ENCODE measurements around the gene NIBAN1. TPM values are rescaled to one million over a fixed set of nuclear protein-coding genes. Genes with fewer than 3 reads are reported as not detected.

NIBAN1 gene
- total RNA-seq, 2 experiments from 2014 or later: 36.9 to 37.3 TPM

- POLR2A ChIA-PET: interaction anchor here (0.6 kb wide), 1 partner anchor 47 kb away, joined by 3 read pairs; no protein-coding TSS in a partner anchor
- CTCF ChIA-PET: interaction anchor here (1.1 kb wide), 1 partner anchor 38 kb away, joined by 4 read pairs; no protein-coding TSS in a partner anchor
Observed at GRCh38 chr1:184929711-184930202, 44.6 kb downstream of the NIBAN1 start.

GRCh38 chr1:184928394-184928793 is 45.9 kb downstream of the NIBAN1 start:
- ChIA-PET POLR2A (interaction anchor here (0.6 kb wide), 1 partner anchor 1875 kb away, joined by 4 read pairs; no protein-coding TSS in a partner anchor), CTCF (interaction anchor here (0.8 kb wide), 1 partner anchor 122 kb away, joined by 6 read pairs; no protein-coding TSS in a partner anchor)

Other genes starting within 250 kb of the NIBAN1 start
- 10 to 100 TPM; 19.6 to 22.2 TPM for gene EDEM3, start 219.7 kb downstream of the NIBAN1 start, total RNA-seq
- 10 to 100 TPM; 27.2 to 28.9 TPM for gene RNF2, start 71.0 kb upstream of the NIBAN1 start, total RNA-seq
- 10 to 100 TPM; 21.2 to 26.7 TPM for gene TRMT1L, start 182.4 kb upstream of the NIBAN1 start, total RNA-seq
- 1 to 10 TPM; 1.9 to 2.3 TPM for gene SWT1, start 182.7 kb upstream of the NIBAN1 start, total RNA-seq